SK-N-SH treated with all-trans-retinoic acid at 6 μM for 48 hours (cell line): ENCODE measurements around the gene MINPP1.

ENCODE experiments used
- ATAC-seq: fragments of 200-7000 bp; cut with Tn5 transposase; 3 replicates; pipeline ENCODE4 v1.9.1; 2020; ENCODE audit warnings: mild to moderate bottlenecking, moderate library complexity
- ARNTL ChIP-seq: fragments of 450-650 bp; formaldehyde crosslinking; IDR thresholded peaks from 2 replicates; pipeline ENCODE4 v1.5.0; 2020; ENCODE audit warnings: low read depth, mild to moderate bottlenecking, moderate library complexity, borderline replicate concordance
- BACH2 ChIP-seq: fragments of 250-450 bp; sonication (Bioruptor Pico); IDR thresholded peaks from 2 replicates; pipeline ENCODE4 v1.9.0; 2021; ENCODE audit warnings: mild to moderate bottlenecking, borderline replicate concordance
- CREB5 ChIP-seq: fragments of 250-450 bp; sonication (Bioruptor Pico); IDR thresholded peaks from 2 replicates; pipeline ENCODE4 v1.5.1; 2020; ENCODE audit warnings: low read depth, mild to moderate bottlenecking, moderate library complexity
- CSDC2 ChIP-seq: fragments of 250-450 bp; sonication (Bioruptor Pico); IDR thresholded peaks from 2 replicates; pipeline ENCODE4 v1.5.0; 2020; ENCODE audit warnings: mild to moderate bottlenecking, moderate library complexity
- ESRRG ChIP-seq: fragments of 250-450 bp; sonication (Bioruptor Pico); IDR thresholded peaks from 2 replicates; pipeline ENCODE4 v1.6.1; 2021; ENCODE audit warnings: mild to moderate bottlenecking
- GLIS3 ChIP-seq: fragments of 250-450 bp; sonication (Bioruptor Pico); IDR thresholded peaks from 2 replicates; pipeline ENCODE4 v1.5.0; 2020; ENCODE audit warnings: mild to moderate bottlenecking, moderate library complexity
- OSR1 ChIP-seq: fragments of 250-450 bp; sonication (Bioruptor Pico); IDR thresholded peaks from 2 replicates; pipeline ENCODE4 v1.8.0; 2022; ENCODE audit warnings: moderate library complexity, mild to moderate bottlenecking, inconsistent platforms
- PATZ1 ChIP-seq: fragments of 250-450 bp; sonication (Bioruptor Pico); IDR thresholded peaks from 2 replicates; pipeline ENCODE4 v1.8.0; 2020; ENCODE audit warnings: mild to moderate bottlenecking, moderate library complexity, borderline replicate concordance
- POU6F1 ChIP-seq: fragments of 250-450 bp; sonication (Bioruptor Pico); IDR thresholded peaks from 2 replicates; pipeline ENCODE4 v1.8.0; 2021; ENCODE audit warnings: low read depth, mild to moderate bottlenecking, moderate library complexity, borderline replicate concordance
- RARB ChIP-seq: fragments of 250-450 bp; sonication (Bioruptor Pico); IDR thresholded peaks from 2 replicates; pipeline ENCODE4 v1.8.0; 2021; ENCODE audit warnings: mild to moderate bottlenecking, moderate library complexity
- SNAI2 ChIP-seq: fragments of 250-450 bp; sonication (Bioruptor Pico); IDR thresholded peaks from 2 replicates; pipeline ENCODE4 v1.5.0; 2020; ENCODE audit warnings: mild to moderate bottlenecking, moderate library complexity
- TCF4 ChIP-seq: fragments of 250-450 bp; sonication (Bioruptor Pico); IDR thresholded peaks from 2 replicates; pipeline ENCODE4 v1.8.0; 2021; ENCODE audit warnings: mild to moderate bottlenecking, moderate library complexity, borderline replicate concordance
- TOX ChIP-seq: fragments of 250-450 bp; sonication (Bioruptor Pico); IDR thresholded peaks from 2 replicates; pipeline ENCODE4 v1.8.0; 2021; ENCODE audit warnings: mild to moderate bottlenecking, moderate library complexity, borderline replicate concordance
- TSHZ2 ChIP-seq: fragments of 250-450 bp; sonication (Bioruptor Pico); IDR thresholded peaks from 2 replicates; pipeline ENCODE4 v1.5.0; 2020; ENCODE audit warnings: mild to moderate bottlenecking, moderate library complexity
- ZFP3 ChIP-seq: fragments of 250-450 bp; sonication (Bioruptor Pico); IDR thresholded peaks from 2 replicates; pipeline ENCODE4 v1.5.0; 2020; ENCODE audit warnings: mild to moderate bottlenecking, moderate library complexity
- ZFP30 ChIP-seq: fragments of 450-650 bp; formaldehyde crosslinking; IDR thresholded peaks from 2 replicates; pipeline ENCODE4 v1.5.0; 2022; ENCODE audit warnings: mild to moderate bottlenecking, moderate library complexity
- ZNF565 ChIP-seq: fragments of 450-650 bp; formaldehyde crosslinking; conservative IDR thresholded peaks from 2 replicates; pipeline ENCODE4 v1.5.0; 2020; ENCODE audit warnings: low read depth, mild to moderate bottlenecking, moderate library complexity
- ZNF70 ChIP-seq: fragments of 450-650 bp; formaldehyde crosslinking; IDR thresholded peaks from 2 replicates; pipeline ENCODE4 v1.5.0; 2020; ENCODE audit warnings: mild to moderate bottlenecking, moderate library complexity
- ZNF8 ChIP-seq: fragments of 450-650 bp; formaldehyde crosslinking; IDR thresholded peaks from 2 replicates; pipeline ENCODE4 v1.5.0; 2020; ENCODE audit warnings: mild to moderate bottlenecking, moderate library complexity
- TF ChIP-seq, protein P1 (sequence below): fragments of 250-450 bp; sonication (Bioruptor Pico); IDR thresholded peaks from 2 replicates; pipeline ENCODE4 v1.5.1; 2021; ENCODE audit warnings: mild to moderate bottlenecking, moderate library complexity

MINPP1 gene

GRCh38 chr10:87551326-87551725 lies 46.6 kb downstream of the MINPP1 start:
- TF ChIP-seq ZFP3 (CRISPR knock-in tag) = no peak
- TF ChIP-seq PATZ1 (CRISPR knock-in tag) = no peak
- TF ChIP-seq TSHZ2 = no peak
- no peak for TF ChIP-seq ZNF8 (CRISPR knock-in tag)
- no peak for TF ChIP-seq CREB5 (CRISPR knock-in tag)
- no peak for TF ChIP-seq BACH2 (CRISPR knock-in tag)
- no peak for TF ChIP-seq ZFP30
- no peak for TF ChIP-seq ZNF70 (CRISPR knock-in tag)
- no peak for TF ChIP-seq CSDC2
- TF ChIP-seq OSR1 (CRISPR knock-in tag) = no peak
- ATAC-seq = no peak

- no peak for ATAC-seq
These were observed 47.7 kb downstream of the MINPP1 start for GRCh38 chr10:87552248-87552929.

DNA sequence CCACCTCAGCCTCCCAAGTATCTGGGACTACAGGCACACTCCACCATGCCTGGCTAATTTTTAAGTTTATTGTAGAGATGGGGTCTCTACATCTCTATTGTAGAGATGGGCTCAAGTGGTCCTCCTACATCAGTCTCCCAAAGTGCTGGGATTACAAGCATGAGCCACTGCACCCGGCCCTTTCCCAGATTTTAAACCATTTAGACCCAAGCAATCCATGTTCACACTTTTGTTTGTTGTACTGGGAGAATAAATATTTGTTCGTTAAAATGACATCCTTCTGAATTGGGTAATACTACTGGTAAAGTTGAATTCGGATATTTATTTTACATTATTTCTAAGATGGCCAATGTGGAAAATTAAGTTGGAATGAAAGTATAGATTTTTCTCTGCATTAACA lies 52.7 kb downstream of the MINPP1 start:
- no peak for TF ChIP-seq ARNTL (CRISPR knock-in tag)
- no peak for TF ChIP-seq SNAI2 (CRISPR knock-in tag)
- TF ChIP-seq TCF4 = no peak
- no peak for TF ChIP-seq OSR1 (CRISPR knock-in tag)
- TF ChIP-seq ZNF70 (CRISPR knock-in tag) = no peak
- no peak for TF ChIP-seq GLIS3 (CRISPR knock-in tag)
- no peak for TF ChIP-seq RARB (CRISPR knock-in tag)
- no peak for TF ChIP-seq ZFP30
- TF ChIP-seq TOX (CRISPR knock-in tag) = no peak
- no peak for TF ChIP-seq ZNF565 (CRISPR knock-in tag)
- TF ChIP-seq TSHZ2 = no peak
- no peak for ATAC-seq

More at GRCh38 chr10:87552248-87552929, 47.7 kb downstream of the MINPP1 start:
- no peak for TF ChIP-seq TCF4

GRCh38 chr10:87558333-87558732 lies 53.6 kb downstream of the MINPP1 start:
- ATAC-seq = no peak
- no peak for TF ChIP-seq ESRRG (CRISPR knock-in tag)
- TF ChIP-seq POU6F1 (CRISPR knock-in tag) = no peak
- no peak for TF ChIP-seq CREB5 (CRISPR knock-in tag)
- no peak for TF ChIP-seq PATZ1 (CRISPR knock-in tag)
- no peak for TF ChIP-seq RARB (CRISPR knock-in tag)
- no peak for TF ChIP-seq ZFP30
- no peak for TF ChIP-seq CSDC2
- TF ChIP-seq ARNTL (CRISPR knock-in tag) = no peak
- no peak for TF ChIP-seq ZNF565 (CRISPR knock-in tag)
- TF ChIP-seq, protein P1, sequence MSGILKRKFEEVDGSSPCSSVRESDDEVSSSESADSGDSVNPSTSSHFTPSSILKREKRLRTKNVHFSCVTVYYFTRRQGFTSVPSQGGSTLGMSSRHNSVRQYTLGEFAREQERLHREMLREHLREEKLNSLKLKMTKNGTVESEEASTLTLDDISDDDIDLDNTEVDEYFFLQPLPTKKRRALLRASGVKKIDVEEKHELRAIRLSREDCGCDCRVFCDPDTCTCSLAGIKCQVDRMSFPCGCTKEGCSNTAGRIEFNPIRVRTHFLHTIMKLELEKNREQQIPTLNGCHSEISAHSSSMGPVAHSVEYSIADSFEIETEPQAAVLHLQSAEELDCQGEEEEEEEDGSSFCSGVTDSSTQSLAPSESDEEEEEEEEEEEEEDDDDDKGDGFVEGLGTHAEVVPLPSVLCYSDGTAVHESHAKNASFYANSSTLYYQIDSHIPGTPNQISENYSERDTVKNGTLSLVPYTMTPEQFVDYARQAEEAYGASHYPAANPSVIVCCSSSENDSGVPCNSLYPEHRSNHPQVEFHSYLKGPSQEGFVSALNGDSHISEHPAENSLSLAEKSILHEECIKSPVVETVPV (CRISPR knock-in tag) = no peak
